Measurements from ENCODE around the gene ABCA2. TPM values are rescaled to one million over a fixed set of nuclear protein-coding genes. Genes with fewer than 3 reads are reported as not detected.
A peak's percentile ranks its signal among the peaks of the same experiment; 100 is the strongest.

The ABCA2 gene
- total and polyA plus RNA-seq, 2 experiments from 2014 or later = 30.5 to 56.7 TPM

DNA sequence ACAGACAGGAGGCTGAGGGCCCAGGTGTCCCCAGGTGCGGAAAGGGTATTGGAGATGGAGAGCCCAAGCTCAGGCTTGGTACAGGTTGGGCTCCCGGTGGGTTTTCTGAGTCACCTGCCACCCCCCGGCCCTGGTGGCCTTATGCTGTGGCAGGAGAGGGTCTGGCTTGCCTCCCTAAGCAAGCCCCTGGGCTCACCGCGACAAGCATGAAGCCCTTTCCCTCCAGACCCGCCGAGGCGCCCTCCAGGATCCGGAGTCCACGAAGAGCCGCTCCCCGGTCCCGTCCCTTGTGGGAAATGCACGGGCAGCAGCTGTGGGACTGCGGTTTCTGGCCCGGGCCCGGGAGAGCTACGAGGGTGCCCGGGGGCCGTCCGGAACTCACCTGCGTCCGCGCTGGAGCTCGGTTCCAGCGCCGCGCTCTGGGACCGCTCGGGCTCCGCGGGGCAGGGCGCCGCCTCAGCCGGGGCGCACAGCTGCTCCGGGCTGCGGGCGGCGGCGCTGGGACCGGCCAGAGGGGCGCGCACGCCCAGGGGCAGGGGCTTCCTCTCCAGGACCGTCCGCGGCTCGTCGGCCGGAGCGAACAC, 41.6 kb upstream of the ABCA2 start:
- DNase-seq (ENCODE audit: low read depth in 1 of 2, low spot score in 1 of 2) = peak in 1 of 2 donors; percentile 53
- Histone ChIP-seq H3K27me3 (peaks cover 10% of the 10 kb centered on the region), H3K9me3 (ENCODE audit: low read depth) (no peaks in the 10 kb centered on the region), H3K4me1 (ENCODE audit: low read depth) (no peaks in the 10 kb centered on the region), H3K27ac (no peak overlapping the region), H3K4me3 (peak overlapping the region; percentile 35), H3K36me3 (no peaks in the 10 kb centered on the region)
- TF ChIP-seq, protein P1, sequence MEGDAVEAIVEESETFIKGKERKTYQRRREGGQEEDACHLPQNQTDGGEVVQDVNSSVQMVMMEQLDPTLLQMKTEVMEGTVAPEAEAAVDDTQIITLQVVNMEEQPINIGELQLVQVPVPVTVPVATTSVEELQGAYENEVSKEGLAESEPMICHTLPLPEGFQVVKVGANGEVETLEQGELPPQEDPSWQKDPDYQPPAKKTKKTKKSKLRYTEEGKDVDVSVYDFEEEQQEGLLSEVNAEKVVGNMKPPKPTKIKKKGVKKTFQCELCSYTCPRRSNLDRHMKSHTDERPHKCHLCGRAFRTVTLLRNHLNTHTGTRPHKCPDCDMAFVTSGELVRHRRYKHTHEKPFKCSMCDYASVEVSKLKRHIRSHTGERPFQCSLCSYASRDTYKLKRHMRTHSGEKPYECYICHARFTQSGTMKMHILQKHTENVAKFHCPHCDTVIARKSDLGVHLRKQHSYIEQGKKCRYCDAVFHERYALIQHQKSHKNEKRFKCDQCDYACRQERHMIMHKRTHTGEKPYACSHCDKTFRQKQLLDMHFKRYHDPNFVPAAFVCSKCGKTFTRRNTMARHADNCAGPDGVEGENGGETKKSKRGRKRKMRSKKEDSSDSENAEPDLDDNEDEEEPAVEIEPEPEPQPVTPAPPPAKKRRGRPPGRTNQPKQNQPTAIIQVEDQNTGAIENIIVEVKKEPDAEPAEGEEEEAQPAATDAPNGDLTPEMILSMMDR (IDR thresholded peaks at IDR 0.05; ENCODE audit: low read depth, low read length) = no peak

DNA sequence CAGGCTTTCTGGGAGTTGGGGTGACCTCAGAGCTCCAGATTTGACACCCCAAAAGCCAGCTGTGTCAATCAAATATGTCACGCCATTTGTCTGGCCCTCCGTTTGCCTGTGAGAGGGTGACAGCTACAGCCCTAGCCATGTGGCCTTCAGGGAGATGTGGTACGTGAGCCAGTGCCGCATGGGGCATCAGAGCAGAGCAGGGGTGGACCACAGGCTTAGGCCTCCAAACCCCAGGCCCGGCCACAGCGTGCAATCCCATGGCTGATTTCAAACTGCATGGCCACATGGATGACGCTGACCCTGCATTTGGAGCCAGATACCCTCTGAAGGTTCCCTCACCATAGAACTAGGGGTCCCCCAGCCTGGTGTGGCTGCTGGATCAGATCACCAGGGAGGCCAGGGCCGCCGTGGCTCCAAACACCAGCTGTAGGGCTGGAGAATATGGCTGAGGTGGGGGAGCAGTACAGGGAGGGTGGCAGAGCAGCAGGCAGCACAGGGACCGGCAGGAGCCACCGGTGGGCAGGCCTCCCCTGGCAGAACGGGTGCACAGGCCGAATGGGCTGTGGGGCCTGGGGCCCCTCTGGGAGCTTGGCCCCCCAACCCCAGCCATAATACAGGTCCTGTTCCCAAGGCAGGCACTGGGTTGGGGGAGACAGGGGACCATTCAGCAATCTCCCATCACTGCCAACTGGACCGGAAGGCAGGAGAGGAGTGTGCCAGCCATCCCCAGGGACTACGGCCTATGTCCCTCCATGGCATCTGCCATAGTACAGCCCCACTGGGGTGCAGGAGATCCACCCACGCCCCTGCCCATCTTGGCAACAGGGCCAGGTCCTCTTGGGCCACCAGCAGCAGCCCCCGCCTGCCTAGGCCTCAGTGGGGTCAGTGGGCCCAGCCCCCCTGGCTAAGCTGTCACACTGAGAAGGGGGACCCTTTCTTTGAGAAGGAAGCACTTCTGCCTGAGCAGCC, 40.8 kb upstream of the ABCA2 start:
- TF ChIP-seq, protein P1 (IDR thresholded peaks at IDR 0.05; ENCODE audit: low read depth, low read length) = no peak
- no peak overlapping the region for H3K27ac ChIP-seq
- H3K27me3 ChIP-seq = peaks cover 10% of the 10 kb centered on the region
- no peak for DNase-seq (ENCODE audit: low read depth in 1 of 2, low spot score in 1 of 2)
- no peaks in the 10 kb centered on the region for H3K9me3 ChIP-seq (ENCODE audit: low read depth)
- no peaks in the 10 kb centered on the region for H3K36me3 ChIP-seq
- H3K4me1 ChIP-seq (ENCODE audit: low read depth) = no peaks in the 10 kb centered on the region
- peak overlapping the region; percentile 35 for H3K4me3 ChIP-seq

DNA sequence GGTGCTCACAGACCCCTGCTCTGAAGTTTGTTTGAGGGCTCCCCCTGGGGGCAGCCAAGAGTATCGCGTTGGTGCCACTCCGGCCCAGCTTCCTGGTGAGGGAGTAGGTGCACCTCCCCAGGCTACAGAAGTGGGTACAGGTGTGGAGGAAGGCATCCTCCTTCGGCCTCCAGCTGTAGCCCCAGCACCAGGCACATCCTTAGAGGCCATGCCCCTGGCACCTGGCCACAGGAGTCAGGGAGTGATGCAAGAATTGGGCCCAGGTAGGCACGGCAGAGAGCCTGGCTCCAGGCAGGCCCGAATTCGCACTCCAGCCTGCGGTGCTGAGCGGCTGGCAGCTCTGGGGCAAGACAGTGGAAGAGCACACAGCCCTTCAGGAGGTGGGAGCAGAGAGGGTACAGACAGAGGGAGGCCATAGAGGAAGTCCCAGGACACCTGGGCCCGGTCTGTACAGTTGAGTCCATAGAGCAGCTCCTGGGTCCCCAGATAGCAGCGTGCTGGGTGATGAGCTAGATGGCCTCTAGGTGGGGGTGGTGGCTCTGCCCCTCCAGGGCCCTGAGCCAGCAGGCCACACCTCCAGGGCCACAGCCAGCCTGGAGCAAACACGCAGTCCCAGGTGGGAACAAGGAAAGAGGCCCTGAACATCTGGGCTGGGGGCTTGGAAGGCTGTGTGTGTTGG, 40.0 kb upstream of the ABCA2 start:
- TF ChIP-seq, protein P1 (IDR thresholded peaks at IDR 0.05; ENCODE audit: low read depth, low read length) = peak; percentile 85
- Histone ChIP-seq H3K9me3 (ENCODE audit: low read depth) (no peaks in the 10 kb centered on the region), H3K4me3 (no peak overlapping the region), H3K4me1 (ENCODE audit: low read depth) (no peaks in the 10 kb centered on the region), H3K27ac (no peak overlapping the region), H3K27me3 (peaks cover 10% of the 10 kb centered on the region), H3K36me3 (no peaks in the 10 kb centered on the region)
- peak; percentile 82 to 83 for DNase-seq (ENCODE audit: low read depth in 1 of 2, low spot score in 1 of 2)

DNA sequence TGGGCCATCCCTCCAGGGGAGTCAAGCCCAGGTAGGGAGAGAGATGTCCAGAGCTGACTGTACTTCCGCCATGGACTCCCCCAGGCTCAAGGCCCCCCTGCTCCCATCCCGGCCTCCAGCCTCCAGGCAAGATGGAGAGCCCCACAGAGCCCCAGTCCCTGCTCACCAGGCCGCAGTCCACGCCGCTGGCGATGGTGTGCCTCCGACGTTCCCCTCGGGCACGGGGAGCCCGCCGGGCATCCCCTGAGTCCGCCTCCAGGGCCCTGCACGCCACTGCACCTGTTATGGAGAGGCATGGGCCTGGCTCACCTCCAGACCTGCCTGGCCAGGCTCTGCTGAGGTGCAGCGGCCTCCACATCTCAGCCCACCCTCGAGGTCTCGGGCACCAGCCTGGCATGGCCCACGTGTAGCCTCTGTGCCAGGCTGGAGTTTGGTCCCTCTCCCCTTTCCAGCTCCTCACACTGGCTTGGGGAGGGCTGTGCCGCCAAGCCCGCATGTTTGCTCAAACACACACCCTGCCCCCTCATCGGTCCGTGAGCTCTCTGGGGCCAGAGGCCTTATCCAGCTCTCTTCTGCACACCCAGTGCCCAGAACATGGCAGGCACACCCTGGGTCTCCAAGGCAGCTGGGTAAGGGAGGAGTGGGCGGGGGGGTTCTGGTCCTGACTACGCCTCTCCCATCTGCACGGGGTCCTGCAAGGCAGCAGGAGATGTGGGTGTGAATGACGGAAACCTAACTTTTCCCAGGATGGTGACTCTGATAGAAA, 38.2 kb upstream of the ABCA2 start:
- Histone ChIP-seq H3K9me3 (ENCODE audit: low read depth) (no peaks in the 10 kb centered on the region), H3K4me1 (ENCODE audit: low read depth) (no peaks in the 10 kb centered on the region), H3K36me3 (no peaks in the 10 kb centered on the region), H3K27me3 (peaks cover 10% of the 10 kb centered on the region), H3K27ac (no peak overlapping the region), H3K4me3 (no peak overlapping the region)
- TF ChIP-seq, protein P1 (IDR thresholded peaks at IDR 0.05; ENCODE audit: low read depth, low read length) = no peak
- DNase-seq (ENCODE audit: low read depth in 1 of 2, low spot score in 1 of 2) = no peak

Measured in cardiac muscle cell (in vitro differentiated cells and primary cell).